K562 (cell line): Measurements from ENCODE around the gene PCDHGB1. TPM values are rescaled to one million over a fixed set of nuclear protein-coding genes. Genes with fewer than 3 reads are reported as not detected.

Experiments
- ASH1L ChIP-seq: fragments of 450-650 bp; IDR thresholded peaks from 2 replicates; pipeline ENCODE4 v1.6.1; 2018; ENCODE audit warnings: borderline replicate concordance, mild to moderate bottlenecking, low read depth; ENCODE audit not compliant: partially characterized antibody
- CBFB ChIP-seq: sonication (generic); formaldehyde crosslinking; IDR thresholded peaks from 2 replicates; pipeline ENCODE4 v1.4.0; 2020; ENCODE audit warnings: mild to moderate bottlenecking, missing genetic modification reagents
- CREB1 ChIP-seq, 2 experiments: sonication (generic) in 1 of 2; formaldehyde crosslinking in 1 of 2; IDR thresholded peaks; 2 replicates each; pipeline versions ENCODE4 v1.6.1 to v1.8.0; 2012 to 2022; ENCODE audit warnings: inconsistent platforms in 1 of 2, mild to moderate bottlenecking in 1 of 2, missing genetic modification reagents in 1 of 2, moderate library complexity in 1 of 2
- CTBP1 ChIP-seq: fragments of 450-650 bp; IDR thresholded peaks from 2 replicates; pipeline ENCODE4 v1.6.1; 2016; ENCODE audit warnings: borderline replicate concordance
- DACH1 ChIP-seq: fragments of 450-650 bp; IDR thresholded peaks from 2 replicates; pipeline ENCODE4 v1.6.1; 2018; ENCODE audit not compliant: partially characterized antibody
- DMBX1 ChIP-seq: fragments of 250-450 bp; sonication (Bioruptor Pico); IDR thresholded peaks from 2 replicates; pipeline ENCODE4 v1.8.0; 2022; ENCODE audit warnings: inconsistent platforms, mild to moderate bottlenecking, moderate library complexity, borderline replicate concordance
- FOXA1 ChIP-seq: fragments of 450-650 bp; IDR thresholded peaks from 2 replicates; pipeline ENCODE4 v1.6.1; 2016; ENCODE audit warnings: mild to moderate bottlenecking, borderline replicate concordance
- KDM4B ChIP-seq, 2 experiments: fragments of 450-650 bp in 1 of 2; sonication (generic) in 1 of 2; IDR thresholded peaks; 2 replicates each; pipeline ENCODE4 v1.6.1; 2016 to 2017; ENCODE audit warnings: borderline replicate concordance in 2 of 2, antibody characterized with exemption in 1 of 2, low read depth in 1 of 2, mild to moderate bottlenecking in 1 of 2
- MAFK ChIP-seq: IDR thresholded peaks from 2 replicates; pipeline ENCODE4 v1.6.1; 2011; ENCODE audit warnings: low read length, improper control_type of control experiment
- POLR2A ChIP-seq: fragments of 450-650 bp; conservative IDR thresholded peaks from 2 replicates; pipeline ENCODE4 v1.6.1; 2016
- RAD21 ChIP-seq, 2 experiments: fragments of 250-450 bp in 1 of 2; fragments of 450-650 bp in 1 of 2; sonication (Bioruptor Pico) in 1 of 2; formaldehyde crosslinking in 1 of 2; IDR thresholded peaks in 1 of 2; conservative IDR thresholded peaks in 1 of 2; 2 replicates each; pipeline versions ENCODE4 v1.4.0 to v1.8.0; 2020 to 2022; ENCODE audit warnings: mild to moderate bottlenecking in 2 of 2, moderate library complexity in 1 of 2
- RBM34 ChIP-seq: fragments of 200-400 bp; formaldehyde crosslinking; IDR thresholded peaks from 2 replicates; pipeline ENCODE4 v1.6.1; 2018; ENCODE audit warnings: low read length, borderline replicate concordance; ENCODE audit not compliant: insufficient read depth
- SOX6 ChIP-seq: fragments of 450-650 bp; IDR thresholded peaks from 2 replicates; pipeline ENCODE4 v1.6.1; 2014; ENCODE audit warnings: mild to moderate bottlenecking
- TBL1XR1 ChIP-seq, 2 experiments: IDR thresholded peaks; 2 replicates each; pipeline ENCODE4 v1.6.1; 2012; ENCODE audit warnings: improper control_type of control experiment in 2 of 2, low read length in 2 of 2, mild to moderate bottlenecking in 1 of 2
- TSC22D4 ChIP-seq: fragments of 450-650 bp; IDR thresholded peaks from 2 replicates; pipeline ENCODE4 v1.6.1; 2016; ENCODE audit warnings: missing genetic modification characterization, missing biosample characterization, control low read depth
- ZNF184 ChIP-seq: sonication (generic); formaldehyde crosslinking; IDR thresholded peaks from 2 replicates; pipeline ENCODE4 v1.5.0; 2020; ENCODE audit warnings: missing genetic modification reagents
- ZNF239 ChIP-seq: fragments of 250-450 bp; sonication (Bioruptor Pico); IDR thresholded peaks from 2 replicates; pipeline ENCODE4 v1.4.0; 2020; ENCODE audit warnings: mild to moderate bottlenecking
- ZNF445 ChIP-seq: fragments of 250-450 bp; sonication (Bioruptor Pico); IDR thresholded peaks from 2 replicates; pipeline ENCODE4 v1.4.0; 2020; ENCODE audit warnings: low read depth, mild to moderate bottlenecking, moderate library complexity
- ZSCAN32 ChIP-seq: fragments of 450-650 bp; formaldehyde crosslinking; IDR thresholded peaks from 2 replicates; pipeline ENCODE4 v1.4.0; 2020; ENCODE audit warnings: mild to moderate bottlenecking, moderate library complexity
- ZZZ3 ChIP-seq: fragments of 450-650 bp; IDR thresholded peaks from 2 replicates; pipeline ENCODE4 v1.6.1; 2016; ENCODE audit warnings: antibody characterized with exemption, mild to moderate bottlenecking, moderate library complexity
- polyA plus RNA-seq, 8 experiments: library from polyadenylated mRNA; depleted of rRNA in 4 of 8; stranded (reverse) in 5 of 8; unstranded in 3 of 8; fragments of >200 nt; fragmentation: Nextera tagmentation in 2 of 8; fragmentation: Illumina TruSeq in 1 of 8; extraction: Ambion mirVana in 2 of 8; extraction: Trizol in 1 of 8; gene quantifications; 2 replicates each; pipeline versions ENCODE4 v1.2.1 to v1.2.3, GENCODE V29; 2011 to 2014; ENCODE audit warnings: inconsistent platforms in 1 of 8, missing spikeins in 1 of 8
- total RNA-seq, 7 experiments: library from RNA; depleted of rRNA in 6 of 7; stranded (reverse); fragments of >200 nt in 6 of 7; fragmentation: Illumina TruSeq in 2 of 7; extraction: Trizol in 2 of 7; gene quantifications; 2 replicates each; pipeline versions ENCODE4 v1.2.1 to v1.2.3, GENCODE V29; 2011 to 2021; ENCODE audit warnings: low replicate concordance in 1 of 7
- TF ChIP-seq, protein P1 (sequence below), 2 experiments: fragments of 450-650 bp; conservative IDR thresholded peaks; 2 replicates each; pipeline ENCODE4 v1.6.1; 2017; ENCODE audit warnings: mild to moderate bottlenecking in 2 of 2, moderate library complexity in 2 of 2
- TF ChIP-seq, protein P2 (sequence below), 3 experiments: IDR thresholded peaks in 2 of 3; conservative IDR thresholded peaks in 1 of 3; 2 replicates each; pipeline ENCODE4 v1.5.1; 2011 to 2012; ENCODE audit warnings: low read length in 3 of 3, mild to moderate bottlenecking in 3 of 3, control low read depth in 2 of 3, improper control_type of control experiment in 1 of 3, inconsistent platforms in 1 of 3, low read depth in 1 of 3, mixed read lengths in 1 of 3, moderate library complexity in 1 of 3; ENCODE audit not compliant: insufficient read depth in 2 of 3
- TF ChIP-seq, protein P3 (sequence below): fragments of 450-650 bp; formaldehyde crosslinking; IDR thresholded peaks from 2 replicates; pipeline ENCODE4 v1.4.0; 2020; ENCODE audit warnings: mild to moderate bottlenecking, mixed read lengths

The PCDHGB1 gene
- total and polyA plus RNA-seq, 9 of the 15 experiments (the other 6 are each of a cell fraction or from before 2014, with no cell fraction given), result 0.06 to 0.20 (median 0.07) TPM; not detected in 2

DNA sequence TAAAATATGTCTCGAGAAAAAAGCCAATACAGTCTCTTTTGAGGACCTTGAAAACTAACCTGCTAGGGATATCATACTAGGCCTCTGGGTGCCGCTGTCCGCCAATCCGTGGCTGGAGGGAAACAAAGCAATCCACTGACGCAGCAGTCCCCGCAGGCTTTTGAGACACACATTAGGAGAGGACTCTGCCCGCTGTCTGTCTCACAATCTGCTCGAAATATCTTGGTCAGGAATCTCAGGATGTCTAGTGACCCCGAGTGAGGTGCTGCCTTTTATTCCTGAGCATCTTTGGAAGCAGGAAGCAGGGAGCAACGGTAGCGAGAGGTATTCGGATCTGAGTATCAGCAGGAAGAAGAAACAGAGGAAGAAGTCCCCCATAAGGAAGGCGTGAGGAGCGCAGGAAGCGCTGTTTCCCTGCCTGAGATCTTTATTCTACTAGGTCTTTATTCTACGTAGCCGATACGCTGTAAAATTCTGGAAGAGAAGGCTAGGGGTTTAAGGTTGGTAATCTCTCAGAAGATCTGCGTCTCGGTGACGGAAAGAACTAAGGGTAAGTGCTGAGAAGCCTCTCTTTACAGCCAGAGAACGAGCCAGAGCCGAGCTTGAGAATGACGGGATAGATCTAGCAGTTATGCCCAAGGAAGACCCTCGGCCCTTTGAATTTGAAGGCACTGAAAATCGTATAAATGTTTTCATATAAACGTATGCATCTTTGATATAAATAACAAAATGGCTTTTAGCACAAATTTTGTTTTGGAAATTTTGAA is 23.6 kb upstream of the PCDHGB1 start (continued):
- TF ChIP-seq, protein P1, sequence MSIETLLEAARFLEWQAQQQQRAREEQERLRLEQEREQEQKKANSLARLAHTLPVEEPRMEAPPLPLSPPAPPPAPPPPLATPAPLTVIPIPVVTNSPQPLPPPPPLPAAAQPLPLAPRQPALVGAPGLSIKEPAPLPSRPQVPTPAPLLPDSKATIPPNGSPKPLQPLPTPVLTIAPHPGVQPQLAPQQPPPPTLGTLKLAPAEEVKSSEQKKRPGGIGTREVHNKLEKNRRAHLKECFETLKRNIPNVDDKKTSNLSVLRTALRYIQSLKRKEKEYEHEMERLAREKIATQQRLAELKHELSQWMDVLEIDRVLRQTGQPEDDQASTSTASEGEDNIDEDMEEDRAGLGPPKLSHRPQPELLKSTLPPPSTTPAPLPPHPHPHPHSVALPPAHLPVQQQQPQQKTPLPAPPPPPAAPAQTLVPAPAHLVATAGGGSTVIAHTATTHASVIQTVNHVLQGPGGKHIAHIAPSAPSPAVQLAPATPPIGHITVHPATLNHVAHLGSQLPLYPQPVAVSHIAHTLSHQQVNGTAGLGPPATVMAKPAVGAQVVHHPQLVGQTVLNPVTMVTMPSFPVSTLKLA (conservative IDR thresholded peaks at IDR 0.05), result peak in 1 of 2 experiments; percentile 45; a peak in 1 of 4 replicates
- TF ChIP-seq KDM4B (IDR thresholded peaks at IDR 0.05; ENCODE audit: borderline replicate concordance in 2 of 2, low read depth in 1 of 2) (no peak), ZZZ3 (no peak), TSC22D4 (tag) (no peak), FOXA1 (no peak), SOX6 (peak; percentile 79), RAD21 (CRISPR knock-in tag; conservative IDR thresholded peaks at IDR 0.05 in 1 of 2, IDR thresholded peaks at IDR 0.05 in 1 of 2) (peak; percentile 62), ZSCAN32 (CRISPR knock-in tag) (no peak), RBM34 (no peak), POLR2A (peak; percentile 72), CBFB (CRISPR knock-in tag) (peak; percentile 37; the same call in 1 of the 2 replicates), DACH1 (no peak), ZNF239 (CRISPR knock-in tag) (peak; percentile 90), CTBP1 (peak; percentile 77), TBL1XR1 (IDR thresholded peaks at IDR 0.05; ENCODE audit: low read length in 2 of 2) (no peak), ZNF184 (CRISPR knock-in tag) (no peak), ZNF445 (CRISPR knock-in tag) (no peak), DMBX1 (CRISPR knock-in tag) (no peak), MAFK (peak; percentile 61; the same call in 1 of the 2 replicates), ASH1L (peak; percentile 22), CREB1 (IDR thresholded peaks at IDR 0.05) (0 out of 2 replicates have a peak, but pooled peaks have one; percentile 18), CREB1 (CRISPR knock-in tag; IDR thresholded peaks at IDR 0.05) (no peak)
- TF ChIP-seq, protein P2, sequence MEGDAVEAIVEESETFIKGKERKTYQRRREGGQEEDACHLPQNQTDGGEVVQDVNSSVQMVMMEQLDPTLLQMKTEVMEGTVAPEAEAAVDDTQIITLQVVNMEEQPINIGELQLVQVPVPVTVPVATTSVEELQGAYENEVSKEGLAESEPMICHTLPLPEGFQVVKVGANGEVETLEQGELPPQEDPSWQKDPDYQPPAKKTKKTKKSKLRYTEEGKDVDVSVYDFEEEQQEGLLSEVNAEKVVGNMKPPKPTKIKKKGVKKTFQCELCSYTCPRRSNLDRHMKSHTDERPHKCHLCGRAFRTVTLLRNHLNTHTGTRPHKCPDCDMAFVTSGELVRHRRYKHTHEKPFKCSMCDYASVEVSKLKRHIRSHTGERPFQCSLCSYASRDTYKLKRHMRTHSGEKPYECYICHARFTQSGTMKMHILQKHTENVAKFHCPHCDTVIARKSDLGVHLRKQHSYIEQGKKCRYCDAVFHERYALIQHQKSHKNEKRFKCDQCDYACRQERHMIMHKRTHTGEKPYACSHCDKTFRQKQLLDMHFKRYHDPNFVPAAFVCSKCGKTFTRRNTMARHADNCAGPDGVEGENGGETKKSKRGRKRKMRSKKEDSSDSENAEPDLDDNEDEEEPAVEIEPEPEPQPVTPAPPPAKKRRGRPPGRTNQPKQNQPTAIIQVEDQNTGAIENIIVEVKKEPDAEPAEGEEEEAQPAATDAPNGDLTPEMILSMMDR (IDR thresholded peaks at IDR 0.05 in 2 of 3, conservative IDR thresholded peaks at IDR 0.05 in 1 of 3; ENCODE audit: insufficient read depth in 2 of 3, low read depth in 1 of 3, low read length in 3 of 3), result peak; percentile 83 to 90 (median 88)
- TF ChIP-seq, protein P3, sequence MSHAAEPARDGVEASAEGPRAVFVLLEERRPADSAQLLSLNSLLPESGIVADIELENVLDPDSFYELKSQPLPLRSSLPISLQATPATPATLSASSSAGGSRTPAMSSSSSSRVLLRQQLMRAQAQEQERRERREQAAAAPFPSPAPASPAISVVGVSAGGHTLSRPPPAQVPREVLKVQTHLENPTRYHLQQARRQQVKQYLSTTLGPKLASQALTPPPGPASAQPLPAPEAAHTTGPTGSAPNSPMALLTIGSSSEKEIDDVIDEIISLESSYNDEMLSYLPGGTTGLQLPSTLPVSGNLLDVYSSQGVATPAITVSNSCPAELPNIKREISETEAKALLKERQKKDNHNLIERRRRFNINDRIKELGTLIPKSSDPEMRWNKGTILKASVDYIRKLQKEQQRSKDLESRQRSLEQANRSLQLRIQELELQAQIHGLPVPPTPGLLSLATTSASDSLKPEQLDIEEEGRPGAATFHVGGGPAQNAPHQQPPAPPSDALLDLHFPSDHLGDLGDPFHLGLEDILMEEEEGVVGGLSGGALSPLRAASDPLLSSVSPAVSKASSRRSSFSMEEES (CRISPR knock-in tag), result no peak
